GM21360 (cell line): ENCODE measurements around the gene MT1H.
"Not testable (repeated sequence)": the region's sequence is repeated elsewhere in the genome, so short reads cannot be mapped to it uniquely, and the experiment has no call there.

Experiments used
- ATAC-seq: cut with Tn5 transposase; IDR thresholded peaks from one replicate; pipeline ENCODE4 v1.9.1; 2021; ENCODE audit warnings: mild to moderate bottlenecking, moderate library complexity; ENCODE audit not compliant: unreplicated experiment

The MT1H gene

GRCh38 chr16:56713794-56714193 is 44.2 kb downstream of the MT1H start:
- ATAC-seq, result no peak

GRCh38 chr16:56715126-56715525 is 45.5 kb downstream of the MT1H start:
- no peak for ATAC-seq

GRCh38 chr16:56716761-56717160 is 47.1 kb downstream of the MT1H start:
- ATAC-seq, result no peak

- not testable (repeated sequence) for ATAC-seq
Observed at GRCh38 chr16:56717532-56717931, 47.9 kb downstream of the MT1H start.
